K562 (cell line): ENCODE results near the gene PIK3C2B. TPM values are rescaled to one million over a fixed set of nuclear protein-coding genes. Genes with fewer than 3 reads are reported as not detected.

Source experiments
- ATAC-seq: fragments of 200-7000 bp; cut with Tn5 transposase; 3 replicates; pipeline ENCODE4 v1.9.1; 2020; ENCODE audit warnings: moderate library complexity
- Bru-seq: library from RNA; stranded (reverse); fragments of 400-500 nt; gene quantifications from one replicate; lab custom pipeline; 2021; lab: Mats Ljungman, UMichigan
- BruChase-seq, 2 experiments: library from RNA; stranded (reverse); fragments of 400-500 nt; gene quantifications; one replicate each; lab custom pipeline; 2021; lab: Mats Ljungman, UMichigan
- BruUV-seq: library from RNA; stranded (reverse); fragments of 400-500 nt; replicated peaks from 2 replicates; lab custom pipeline; 2021; lab: Mats Ljungman, UMichigan
- CTCF ChIA-PET: fragments of 300-600 bp; formaldehyde crosslinking; extraction: SDS; loops from one replicate; lab custom pipeline; 2021; ENCODE audit warnings: low intra/inter-chr PET ratio; lab: Yijun Ruan, JAX
- POLR2A ChIA-PET: fragments of 300-600, 350-650 bp; sonication (Branson Sonifier 250); formaldehyde crosslinking; extraction: SDS; loops from one replicate; lab custom pipeline; 2021; ENCODE audit warnings: antibody characterized with exemption, inconsistent platforms; lab: Yijun Ruan, JAX
- DNase-seq, 4 experiments: peaks; one replicate each; pipeline versions ENCODE4 v3.0.0 to v3.0.0-alpha.2; 2011 to 2018; ENCODE audit warnings: low spot score in 3 of 4, mixed read lengths in 3 of 4; ENCODE audit errors: extremely low read depth in 1 of 4
- FAIRE-seq: peaks from 2 replicates; lab custom pipeline; 2011; peaks lifted over from hg19 to GRCh38; lab: Jason Lieb, UNC
- H2AFZ ChIP-seq: 2 replicates; pipeline ENCODE4 v1.6.0; 2011; ENCODE audit warnings: low read depth, low read length, control low read depth, inconsistent platforms
- H3K27ac ChIP-seq: fragments of 200-600 bp; 3 replicates; pipeline ENCODE4 v1.8.0; 2011; ENCODE audit warnings: low read depth, mild to moderate bottlenecking, control low read depth, inconsistent platforms, low read length, moderate library complexity, mixed read lengths; ENCODE audit errors: extremely low read depth
- H3K27me3 ChIP-seq, 2 experiments: fragments of 300-600 bp in 1 of 2; 2 replicates in 1 of 2; 3 replicates in 1 of 2; pipeline versions ENCODE4 v1.6.0 to v1.8.0; 2011; ENCODE audit warnings: inconsistent platforms in 2 of 2, low read length in 2 of 2, mild to moderate bottlenecking in 1 of 2, mixed read lengths in 1 of 2, moderate library complexity in 1 of 2; ENCODE audit not compliant: control insufficient read depth in 2 of 2, insufficient read depth in 2 of 2
- H3K36me3 ChIP-seq: fragments of 300-600 bp; 3 replicates; pipeline ENCODE4 v1.8.0; 2011; ENCODE audit warnings: mild to moderate bottlenecking, low read length, inconsistent platforms; ENCODE audit not compliant: control insufficient read depth, insufficient read depth
- H3K4me1 ChIP-seq, 2 experiments: fragments of 200-600 bp in 1 of 2; replicated peaks in 1 of 2; 2 replicates in 1 of 2; 3 replicates in 1 of 2; pipeline versions ENCODE4 v1.5.1 to v1.8.0; 2011; ENCODE audit warnings: inconsistent platforms in 2 of 2, low read length in 2 of 2, mild to moderate bottlenecking in 1 of 2, mixed read lengths in 1 of 2, moderate library complexity in 1 of 2; ENCODE audit not compliant: control insufficient read depth in 2 of 2, insufficient read depth in 2 of 2
- H3K4me2 ChIP-seq: 2 replicates; pipeline ENCODE4 v1.6.1; 2011; ENCODE audit warnings: low read length, control low read depth, inconsistent platforms, mixed read lengths; ENCODE audit not compliant: insufficient read depth
- H3K4me3 ChIP-seq: fragments of 200-600 bp; sonication (generic), shearing (Covaris generic); 2 replicates; pipeline ENCODE4 v1.5.1; 2016; ENCODE audit warnings: control low read depth, inconsistent platforms
- H3K79me2 ChIP-seq: fragments of 200-600 bp; 3 replicates; pipeline ENCODE4 v1.8.0; 2011; ENCODE audit warnings: low read length, inconsistent platforms; ENCODE audit not compliant: control insufficient read depth, insufficient read depth
- H3K9ac ChIP-seq, 2 experiments: 2 replicates each; pipeline versions ENCODE4 v1.6.0 to v1.6.1; 2011; ENCODE audit warnings: low read depth in 2 of 2, low read length in 2 of 2, control low read depth in 1 of 2, inconsistent platforms in 1 of 2, mild to moderate bottlenecking in 1 of 2, mixed read lengths in 1 of 2; ENCODE audit not compliant: insufficient read depth in 1 of 2
- H3K9me1 ChIP-seq: one replicate; pipeline ENCODE4 v1.6.0; 2011; ENCODE audit warnings: inconsistent platforms, mild to moderate bottlenecking, low read length, moderate library complexity; ENCODE audit not compliant: control insufficient read depth, insufficient read depth
- H3K9me3 ChIP-seq: replicated peaks from 2 replicates; pipeline ENCODE4 v1.5.1; 2011; ENCODE audit warnings: low read depth, low read length, inconsistent platforms; ENCODE audit not compliant: control insufficient read depth, insufficient read depth
- H4K20me1 ChIP-seq: replicated peaks from 2 replicates; pipeline ENCODE4 v1.6.1; 2011; ENCODE audit warnings: low read length, inconsistent platforms, mixed read lengths; ENCODE audit not compliant: control insufficient read depth, insufficient read depth
- GMEB1 ChIP-seq: fragments of 250-450 bp; sonication (Bioruptor Pico); IDR thresholded peaks from 2 replicates; pipeline ENCODE4 v1.4.0; 2020; ENCODE audit warnings: mild to moderate bottlenecking
- ILF3 ChIP-seq: fragments of 450-650 bp; IDR thresholded peaks from 2 replicates; pipeline ENCODE4 v1.6.1; 2018; ENCODE audit warnings: antibody characterized with exemption, mild to moderate bottlenecking, moderate library complexity, borderline replicate concordance
- MLLT1 ChIP-seq, 2 experiments: fragments of 450-650 bp; IDR thresholded peaks; 2 replicates each; pipeline ENCODE4 v1.6.1; 2016
- MTA3 ChIP-seq: fragments of 450-650 bp; formaldehyde crosslinking; IDR thresholded peaks from 2 replicates; pipeline ENCODE4 v1.6.1; 2017; ENCODE audit warnings: mild to moderate bottlenecking, borderline replicate concordance
- MYBL2 ChIP-seq, 2 experiments: fragments of 450-650 bp in 1 of 2; sonication (generic) in 1 of 2; formaldehyde crosslinking in 1 of 2; IDR thresholded peaks; 2 replicates each; pipeline versions ENCODE4 v1.6.1 to v1.8.1; 2017 to 2022; ENCODE audit warnings: borderline replicate concordance in 1 of 2, inconsistent platforms in 1 of 2, low read depth in 1 of 2, mild to moderate bottlenecking in 1 of 2, missing genetic modification reagents in 1 of 2, moderate library complexity in 1 of 2
- NCOR1 ChIP-seq: fragments of 450-650 bp; IDR thresholded peaks from 2 replicates; pipeline ENCODE4 v1.6.1; 2016; ENCODE audit warnings: mild to moderate bottlenecking, moderate library complexity
- PCBP1 ChIP-seq: fragments of 200-400 bp; formaldehyde crosslinking; IDR thresholded peaks from 2 replicates; pipeline ENCODE4 v1.6.1; 2018; ENCODE audit warnings: mild to moderate bottlenecking, low read depth, low read length; ENCODE audit not compliant: poor library complexity, severe bottlenecking
- ZBTB7A ChIP-seq: IDR thresholded peaks from 2 replicates; pipeline ENCODE4 v1.6.1; 2011; ENCODE audit warnings: low read depth, mild to moderate bottlenecking, low read length, moderate library complexity, borderline replicate concordance; ENCODE audit not compliant: control insufficient read depth
- ZNF830 ChIP-seq: fragments of 250-450 bp; sonication (Bioruptor Pico); IDR thresholded peaks from 2 replicates; pipeline ENCODE4 v1.5.0; 2021; ENCODE audit warnings: mild to moderate bottlenecking
- WGBS: fragments of 100-300 bp; shearing (Covaris generic); methylation state at CpG from one replicate; pipeline ENCODE4 v1.1.6; 2016; ENCODE audit warnings: low coverage, mixed read lengths; ENCODE audit not compliant: insufficient coverage; ENCODE audit errors: missing lambda C conversion rate; 5-methylcytosine and 5-hydroxymethylcytosine counted together
- in situ Hi-C: fragments of 300-500 bp; cut with MboI; formaldehyde crosslinking; loops from 4 replicates; pipeline ENCODE4 v1.15.0; 2018; ENCODE audit warnings: inconsistent platforms, mixed read lengths
- intact Hi-C: fragments of 100-400 bp; cut with micrococcal nuclease; formaldehyde crosslinking; loops from 2 replicates; pipeline ENCODE4 v1.14.2; 2022
- long read RNA-seq, 3 experiments: library from polyadenylated mRNA in 2 of 3; library from RNA in 1 of 3; unstranded in 2 of 3; stranded (forward) in 1 of 3; transcript quantifications; one replicate each; pipeline ENCODE4 v2.0.0, GENCODE V29; 2019 to 2022
- polyA minus RNA-seq, 3 experiments: library from RNA; depleted of rRNA, polyadenylated mRNA; stranded (reverse); fragments of >200 nt; gene quantifications; 2 replicates each; pipeline ENCODE4 v1.2.3, GENCODE V29; 2011
- polyA plus RNA-seq, 8 experiments: library from polyadenylated mRNA; depleted of rRNA in 4 of 8; stranded (reverse) in 5 of 8; unstranded in 3 of 8; fragments of >200 nt; fragmentation: Nextera tagmentation in 2 of 8; fragmentation: Illumina TruSeq in 1 of 8; extraction: Ambion mirVana in 2 of 8; extraction: Trizol in 1 of 8; gene quantifications; 2 replicates each; pipeline versions ENCODE4 v1.2.1 to v1.2.3, GENCODE V29; 2011 to 2014; ENCODE audit warnings: inconsistent platforms in 1 of 8, missing spikeins in 1 of 8
- total RNA-seq, 7 experiments: library from RNA; depleted of rRNA in 6 of 7; stranded (reverse); fragments of >200 nt in 6 of 7; fragmentation: Illumina TruSeq in 2 of 7; extraction: Trizol in 2 of 7; gene quantifications; 2 replicates each; pipeline versions ENCODE4 v1.2.1 to v1.2.3, GENCODE V29; 2011 to 2021; ENCODE audit warnings: low replicate concordance in 1 of 7

The PIK3C2B gene
- 1.7 and 12.0 TPM in 2 replicates for total RNA-seq (2011; cell fraction: chromatin; rRNA removed; ENCODE audit: low replicate concordance)
- 2.2 and 6.7 TPM in 2 replicates for total RNA-seq (2011; cell fraction: nucleolus; rRNA removed)
- total RNA-seq (2011; cell fraction: nucleoplasm; rRNA removed), result 2.1 and 2.4 TPM in 2 replicates
- 0.95 and 1.6 TPM in 2 replicates for total RNA-seq (2014; rRNA removed)
- total RNA-seq (2014; rRNA removed; fragmentation: Illumina TruSeq; extraction: Trizol), result 0.61 and 0.62 TPM in 2 replicates
- total RNA-seq (2015; rRNA removed; fragmentation: Illumina TruSeq; extraction: Trizol), result 0.34 and 0.72 TPM in 2 replicates
- 1.8 and 2.9 TPM in 2 replicates for total RNA-seq (2021)
- 1.1 and 4.0 TPM in 2 replicates for polyA plus RNA-seq (2011; rRNA removed)
- polyA plus RNA-seq (2011; cell fraction: cytosol; rRNA removed), result 2.0 and 3.0 TPM in 2 replicates
- 3.8 and 3.9 TPM in 2 replicates for polyA plus RNA-seq (2011; cell fraction: nucleus; rRNA removed)
- 1.4 and 2.8 TPM in 2 replicates for polyA plus RNA-seq (2012)
- 0.55 and 0.82 TPM in 2 replicates for polyA plus RNA-seq (2014; fragmentation: Illumina TruSeq; extraction: Trizol)
- polyA plus RNA-seq (2014; fragmentation: Nextera tagmentation; extraction: Ambion mirVana), result under 1 TPM; 0.10 to 0.27 TPM
- 0.27 and 0.65 TPM in 2 replicates for polyA plus RNA-seq (2014; rRNA removed)
- polyA minus RNA-seq (2011; rRNA and poly(A)+ RNA removed), result 3.3 and 3.9 TPM in 2 replicates
- 2.7 and 7.7 TPM in 2 replicates for polyA minus RNA-seq (2011; cell fraction: cytosol; rRNA and poly(A)+ RNA removed)
- 3.1 and 6.1 TPM in 2 replicates for polyA minus RNA-seq (2011; cell fraction: nucleus; rRNA and poly(A)+ RNA removed)
- percentile 33 among the genes with signal in this experiment for Bru-seq, nascent RNA
- BruChase-seq, experiment 1, labeled RNA remaining after a 2-hour chase, result percentile 33 among the genes with signal in this experiment
- percentile 33 among the genes with signal in this experiment for BruChase-seq, experiment 2, labeled RNA remaining after a 6-hour chase
- long read RNA-seq, experiment 1, result 0 reads
- long read RNA-seq, experiment 2, result 0 reads
- long read RNA-seq, experiment 3, result 0 reads

- H3K9me3 ChIP-seq, result no peaks in the 10 kb centered on the region
- peak; percentile 88 to 92 (median 91) for DNase-seq
- peaks cover 14 to 15% of the 10 kb centered on the region in 2 experiments; a peak in 4 of 5 replicates for H3K4me1 ChIP-seq
- under 1% methylated on average over 58 of the region's 69 CpGs for WGBS
- CTCF ChIA-PET, result interaction anchor here (0.6 to 2.1 kb wide), 5 partner anchors 38 to 176 kb away, joined by 3 to 13 read pairs (median 4); no protein-coding TSS in a partner anchor
- H3K36me3 ChIP-seq, result no peaks in the 10 kb centered on the region
- no peaks in the 10 kb centered on the region for H3K9me1 ChIP-seq
- no peak within 1 kb of the TSS for H3K27ac ChIP-seq
- peak within 1 kb of the TSS; percentile 85 for H3K4me2 ChIP-seq
- H3K27me3 ChIP-seq, result peaks cover 29 to 39% of the 10 kb centered on the region in 2 experiments
- peak within 1 kb of the TSS; percentile 90 for H2AFZ ChIP-seq
- no peaks in the 10 kb centered on the region for H3K79me2 ChIP-seq
- H3K9ac ChIP-seq, result peak within 1 kb of the TSS; percentile 37 to 91
- POLR2A ChIA-PET, result interaction anchor here (0.5 to 2.5 kb wide), 15 partner anchors 9 to 1094 kb away, joined by 3 to 10 read pairs (median 4); no protein-coding TSS in a partner anchor
- peak within 1 kb of the TSS; percentile 49 for H3K4me3 ChIP-seq
- peak; percentile 99 for ATAC-seq
- in situ Hi-C loops (no loop called here), intact Hi-C loops (loop anchor here (2.0 to 5.0 kb wide), 2 partner anchors 48 to 287 kb away; no protein-coding TSS in a partner anchor)
- 0 out of 2 replicates have a peak, but pooled peaks cover 3% of the 10 kb centered on the region for H4K20me1 ChIP-seq
- peak; percentile 42 for FAIRE-seq
- BruUV-seq, result no TSS peak
- TF ChIP-seq MYBL2 (IDR thresholded peaks at IDR 0.05; ENCODE audit: low read depth), result no peak
- no peak for TF ChIP-seq MYBL2 (CRISPR knock-in tag; IDR thresholded peaks at IDR 0.05; ENCODE audit: borderline replicate concordance)
- peak; percentile 86; the same call in 1 of the 2 replicates for TF ChIP-seq MTA3
- no peak for TF ChIP-seq NCOR1
- peak; percentile 18; the same call in 1 of the 2 replicates for TF ChIP-seq GMEB1 (CRISPR knock-in tag)
- peak; percentile 45; the same call in 1 of the 2 replicates for TF ChIP-seq ZBTB7A
- TF ChIP-seq ZNF830, result 0 out of 2 replicates have a peak, but pooled peaks have one; percentile 79
- TF ChIP-seq ILF3, result no peak
- TF ChIP-seq PCBP1, result peak; percentile 99
- peak in 1 of 2 experiments; percentile 27; a peak in 1 of 4 replicates for TF ChIP-seq MLLT1 (IDR thresholded peaks at IDR 0.05)
These were observed at the start of gene PIK3C2B for GRCh38 chr1:204494281-204495077. Gene PIK3C2B (minus strand): TSS chr1:204494805. CDS start chr1:204469802, 25,003 bp downstream.
